Measurements from ENCODE around the gene ASIC3.

ASIC3 gene

GRCh38 chr7:151091988-151092387 lies 43.7 kb downstream of the ASIC3 start:
- TF ChIP-seq CTCF (IDR thresholded peaks at IDR 0.05; ENCODE audit: low read depth, low read length): no peak
- H3K4me3 ChIP-seq (ENCODE audit: low read depth, low read length): no peak overlapping the region

- no peak overlapping the region for H3K4me3 ChIP-seq (ENCODE audit: low read depth, low read length)
- TF ChIP-seq CTCF (IDR thresholded peaks at IDR 0.05; ENCODE audit: low read depth, low read length): no peak
Measured at GRCh38 chr7:151093748-151094147, 45.4 kb downstream of the ASIC3 start.

GRCh38 chr7:151094675-151095074 lies 46.3 kb downstream of the ASIC3 start:
- no peak for TF ChIP-seq CTCF (IDR thresholded peaks at IDR 0.05; ENCODE audit: low read depth, low read length)
- H3K4me3 ChIP-seq (ENCODE audit: low read depth, low read length): no peak overlapping the region

GRCh38 chr7:151095123-151095797 lies 46.9 kb downstream of the ASIC3 start:
- no peak overlapping the region for H3K4me3 ChIP-seq (ENCODE audit: low read depth, low read length)
- TF ChIP-seq CTCF (IDR thresholded peaks at IDR 0.05; ENCODE audit: low read depth, low read length): no peak

- no peak overlapping the region for H3K4me3 ChIP-seq (ENCODE audit: low read depth, low read length)
- no peak for TF ChIP-seq CTCF (IDR thresholded peaks at IDR 0.05; ENCODE audit: low read depth, low read length)
Measured at GRCh38 chr7:151095828-151096475, 47.6 kb downstream of the ASIC3 start.

GRCh38 chr7:151099486-151100211 lies 51.3 kb downstream of the ASIC3 start:
- TF ChIP-seq CTCF (IDR thresholded peaks at IDR 0.05; ENCODE audit: low read depth, low read length): no peak
- no peak overlapping the region for H3K4me3 ChIP-seq (ENCODE audit: low read depth, low read length)

GRCh38 chr7:151100921-151101320 lies 52.6 kb downstream of the ASIC3 start:
- no peak overlapping the region for H3K4me3 ChIP-seq (ENCODE audit: low read depth, low read length)
- TF ChIP-seq CTCF (IDR thresholded peaks at IDR 0.05; ENCODE audit: low read depth, low read length): no peak
